Stimulated activated CD8-positive, alpha-beta memory T cell treated with anti-CD3 and anti-CD28 coated beads, Interleukin-15, amount 100 ng/mL, for 48 hours (primary cell): ENCODE measurements around the gene ACTBL2.
"Not testable (repeated sequence)": the region's sequence is repeated elsewhere in the genome, so short reads cannot be mapped to it uniquely, and the experiment has no call there.

Experiments used
- DNase-seq, 2 donors: peaks; one replicate each; pipeline ENCODE4 v3.0.0-alpha.2; 2020; ENCODE audit warnings: low read depth in 2 of 2

ACTBL2 gene

GRCh38 chr5:57482671-57483106 is at the start of gene ACTBL2:
TSS of gene ACTBL2 (minus strand) at chr5:57482811. CDS start at chr5:57482707, 104 bp downstream.
- DNase-seq = no peak

GRCh38 chr5:57531333-57531732 is 48.7 kb upstream of the ACTBL2 start:
- no peak for DNase-seq

- no peak for DNase-seq
These were observed 47.3 kb upstream of the ACTBL2 start for GRCh38 chr5:57529864-57530263.

- DNase-seq = no peak
These were observed 45.3 kb upstream of the ACTBL2 start for GRCh38 chr5:57527870-57528269.

- no peak for DNase-seq
These were observed 41.9 kb upstream of the ACTBL2 start for GRCh38 chr5:57524348-57525060.

- not testable (repeated sequence) for DNase-seq
These were observed 39.9 kb upstream of the ACTBL2 start for GRCh38 chr5:57522477-57522876.

- DNase-seq = not testable (repeated sequence)
These were observed 35.8 kb upstream of the ACTBL2 start for GRCh38 chr5:57518415-57518814.

GRCh38 chr5:57517250-57517649 is 34.6 kb upstream of the ACTBL2 start:
- no peak for DNase-seq

GRCh38 chr5:57513785-57514184 is 31.2 kb upstream of the ACTBL2 start:
- no peak for DNase-seq

- no peak for DNase-seq
These were observed 28.7 kb upstream of the ACTBL2 start for GRCh38 chr5:57511321-57511720.

- no peak for DNase-seq
These were observed 27.1 kb upstream of the ACTBL2 start for GRCh38 chr5:57509501-57510260.

- no peak for DNase-seq
These were observed 25.6 kb upstream of the ACTBL2 start for GRCh38 chr5:57508211-57508610.

GRCh38 chr5:57505272-57506200 is 22.9 kb upstream of the ACTBL2 start:
- no peak for DNase-seq

- DNase-seq = no peak
These were observed 21.7 kb upstream of the ACTBL2 start for GRCh38 chr5:57504357-57504756.

GRCh38 chr5:57503433-57503832 is 20.8 kb upstream of the ACTBL2 start:
- no peak for DNase-seq

GRCh38 chr5:57501414-57502201 is 19.0 kb upstream of the ACTBL2 start:
- no peak for DNase-seq

- no peak for DNase-seq
These were observed 16.8 kb upstream of the ACTBL2 start for GRCh38 chr5:57499262-57500050.

GRCh38 chr5:57497733-57498132 is 15.1 kb upstream of the ACTBL2 start:
- DNase-seq = no peak

- DNase-seq = no peak
These were observed 12.9 kb upstream of the ACTBL2 start for GRCh38 chr5:57495285-57496086.
